Measurements from ENCODE around the gene GAB1.

GRCh38 chr4:143421609-143422008, 84.9 kb downstream of the GAB1 start:
- TF ChIP-seq, protein P1, sequence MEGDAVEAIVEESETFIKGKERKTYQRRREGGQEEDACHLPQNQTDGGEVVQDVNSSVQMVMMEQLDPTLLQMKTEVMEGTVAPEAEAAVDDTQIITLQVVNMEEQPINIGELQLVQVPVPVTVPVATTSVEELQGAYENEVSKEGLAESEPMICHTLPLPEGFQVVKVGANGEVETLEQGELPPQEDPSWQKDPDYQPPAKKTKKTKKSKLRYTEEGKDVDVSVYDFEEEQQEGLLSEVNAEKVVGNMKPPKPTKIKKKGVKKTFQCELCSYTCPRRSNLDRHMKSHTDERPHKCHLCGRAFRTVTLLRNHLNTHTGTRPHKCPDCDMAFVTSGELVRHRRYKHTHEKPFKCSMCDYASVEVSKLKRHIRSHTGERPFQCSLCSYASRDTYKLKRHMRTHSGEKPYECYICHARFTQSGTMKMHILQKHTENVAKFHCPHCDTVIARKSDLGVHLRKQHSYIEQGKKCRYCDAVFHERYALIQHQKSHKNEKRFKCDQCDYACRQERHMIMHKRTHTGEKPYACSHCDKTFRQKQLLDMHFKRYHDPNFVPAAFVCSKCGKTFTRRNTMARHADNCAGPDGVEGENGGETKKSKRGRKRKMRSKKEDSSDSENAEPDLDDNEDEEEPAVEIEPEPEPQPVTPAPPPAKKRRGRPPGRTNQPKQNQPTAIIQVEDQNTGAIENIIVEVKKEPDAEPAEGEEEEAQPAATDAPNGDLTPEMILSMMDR (IDR thresholded peaks at IDR 0.05): no peak
- no peak for TF ChIP-seq POLR2A (IDR thresholded peaks at IDR 0.05)
